Fibroblast of lung (primary cell): ENCODE measurements around the gene S100Z.
"Not testable (repeated sequence)": the region's sequence is repeated elsewhere in the genome, so short reads cannot be mapped to it uniquely, and the experiment has no call there.

Experiments used
- EZH2 ChIP-seq: IDR thresholded peaks from 2 replicates; pipeline ENCODE4 v1.5.1; 2012; ENCODE audit warnings: low read length, control low read depth, mild to moderate bottlenecking; ENCODE audit errors: missing control alignments
- TF ChIP-seq, protein P1 (sequence below), 2 donors: IDR thresholded peaks in 1 of 2; conservative IDR thresholded peaks in 1 of 2; 1 replicate in 1 of 2; 2 replicates in 1 of 2; pipeline ENCODE4 v1.5.1; 2011 to 2012; ENCODE audit warnings: low read length in 2 of 2, control low read depth in 1 of 2, inconsistent platforms in 1 of 2, low read depth in 1 of 2, mild to moderate bottlenecking in 1 of 2

DNA sequence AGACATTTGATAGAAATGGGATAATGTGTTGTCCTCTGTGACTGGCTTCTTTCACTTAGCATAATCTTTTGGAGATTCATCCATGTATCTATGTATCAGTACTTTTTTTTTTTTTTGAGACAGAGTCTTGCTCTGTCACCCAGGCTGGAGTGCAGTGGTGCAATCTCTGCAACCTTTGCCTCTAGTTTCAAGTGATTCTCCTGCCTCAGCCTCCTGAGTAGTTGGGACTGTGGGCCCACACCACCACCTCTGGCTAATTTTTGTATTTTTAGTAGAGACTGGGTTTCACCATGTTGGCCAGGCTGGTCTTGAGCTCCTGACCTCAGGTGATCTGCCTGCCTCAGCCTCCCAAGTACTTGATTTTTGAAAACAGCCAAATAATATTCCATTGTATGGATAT lies 23.4 kb upstream of the S100Z start:
- TF ChIP-seq EZH2: not testable (repeated sequence)
- TF ChIP-seq, protein P1, sequence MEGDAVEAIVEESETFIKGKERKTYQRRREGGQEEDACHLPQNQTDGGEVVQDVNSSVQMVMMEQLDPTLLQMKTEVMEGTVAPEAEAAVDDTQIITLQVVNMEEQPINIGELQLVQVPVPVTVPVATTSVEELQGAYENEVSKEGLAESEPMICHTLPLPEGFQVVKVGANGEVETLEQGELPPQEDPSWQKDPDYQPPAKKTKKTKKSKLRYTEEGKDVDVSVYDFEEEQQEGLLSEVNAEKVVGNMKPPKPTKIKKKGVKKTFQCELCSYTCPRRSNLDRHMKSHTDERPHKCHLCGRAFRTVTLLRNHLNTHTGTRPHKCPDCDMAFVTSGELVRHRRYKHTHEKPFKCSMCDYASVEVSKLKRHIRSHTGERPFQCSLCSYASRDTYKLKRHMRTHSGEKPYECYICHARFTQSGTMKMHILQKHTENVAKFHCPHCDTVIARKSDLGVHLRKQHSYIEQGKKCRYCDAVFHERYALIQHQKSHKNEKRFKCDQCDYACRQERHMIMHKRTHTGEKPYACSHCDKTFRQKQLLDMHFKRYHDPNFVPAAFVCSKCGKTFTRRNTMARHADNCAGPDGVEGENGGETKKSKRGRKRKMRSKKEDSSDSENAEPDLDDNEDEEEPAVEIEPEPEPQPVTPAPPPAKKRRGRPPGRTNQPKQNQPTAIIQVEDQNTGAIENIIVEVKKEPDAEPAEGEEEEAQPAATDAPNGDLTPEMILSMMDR (conservative IDR thresholded peaks at IDR 0.05 in 1 of 2, IDR thresholded peaks at IDR 0.05 in 1 of 2; ENCODE audit: low read depth in 1 of 2, low read length in 2 of 2): not testable (repeated sequence)
